ENCODE measurements around the gene ACACA. TPM values are rescaled to one million over a fixed set of nuclear protein-coding genes. Genes with fewer than 3 reads are reported as not detected.

The ACACA gene
- total and polyA plus RNA-seq, 8 donors, result 9.1 to 31.6 (median 13.1) TPM

DNA sequence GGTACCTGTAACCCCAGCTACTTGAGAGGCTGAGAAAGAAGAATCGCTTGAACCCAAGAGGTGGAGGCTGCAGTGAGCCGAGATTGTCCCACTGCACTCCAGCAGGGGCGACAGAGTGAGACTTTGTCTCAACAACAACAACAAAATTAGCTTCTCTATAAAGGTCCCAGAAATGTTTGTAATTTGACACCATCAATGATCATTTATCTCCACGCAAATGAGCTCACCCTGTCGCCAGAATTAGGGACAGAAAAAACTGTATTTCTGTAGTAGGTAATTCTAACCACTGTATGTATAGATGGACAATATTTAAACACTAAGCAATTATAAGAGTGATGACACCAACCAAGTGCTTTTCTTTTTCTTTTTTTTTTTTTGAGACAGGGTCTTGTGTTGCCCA is 20.2 kb downstream of the ACACA start:
- H3K27ac ChIP-seq, result no peak overlapping the region
- 89 to 96% methylated on average over 5 of the region's 5 CpGs for WGBS, 2 donors
- no peaks in the 10 kb centered on the region for H3K9me3 ChIP-seq
- intact Hi-C loops (cut with DNase I), result no loop called here
- DNase-seq, result no peak
- FAIRE-seq, result no peak
- ATAC-seq, result no peak
- no peaks in the 10 kb centered on the region for H3K4me1 ChIP-seq
- no peaks in the 10 kb centered on the region for H3K36me3 ChIP-seq
- no peaks in the 10 kb centered on the region for H3K27me3 ChIP-seq
- no peak for TF ChIP-seq CTCF (IDR thresholded peaks at IDR 0.05)
- no peak overlapping the region for H3K4me3 ChIP-seq

- no peak for FAIRE-seq
- H3K4me3 ChIP-seq, result no peak overlapping the region
- H3K27me3 ChIP-seq, result no peaks in the 10 kb centered on the region
- no peak for ATAC-seq
- no peak for DNase-seq
- no peak overlapping the region for H3K27ac ChIP-seq
- no peaks in the 10 kb centered on the region for H3K36me3 ChIP-seq
- no peak for TF ChIP-seq CTCF (IDR thresholded peaks at IDR 0.05)
- no peaks in the 10 kb centered on the region for H3K4me1 ChIP-seq
- intact Hi-C loops (cut with DNase I), result no loop called here
- H3K9me3 ChIP-seq, result no peaks in the 10 kb centered on the region
Observed at GRCh38 chr17:37385474-37385990, 21.1 kb downstream of the ACACA start.

DNA sequence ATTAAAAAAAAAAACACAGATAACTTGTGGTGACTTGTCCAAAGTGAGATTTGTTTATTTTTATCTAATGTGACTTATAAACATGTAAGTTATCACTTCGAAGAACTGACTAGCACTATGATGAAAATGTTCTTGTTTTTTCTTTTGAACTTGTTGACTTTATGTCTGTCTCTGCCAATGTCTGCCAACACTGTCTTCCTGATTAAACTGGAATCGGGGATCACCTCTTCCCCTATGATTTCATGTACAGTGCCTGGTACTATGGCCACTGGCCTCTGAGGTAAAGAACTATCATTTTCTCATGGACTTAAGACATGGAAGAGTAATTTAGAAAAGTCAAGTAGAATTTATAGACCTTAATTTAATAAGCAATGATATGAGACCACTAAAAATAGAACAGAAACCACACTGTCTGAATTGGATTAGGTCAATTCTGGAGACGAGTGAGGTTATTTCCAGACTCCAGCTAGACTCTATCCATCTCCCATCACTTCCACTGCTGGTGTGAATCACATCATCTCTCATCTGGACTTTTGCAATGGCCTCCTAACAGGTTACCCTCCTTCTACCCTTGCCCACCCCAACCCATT is 22.0 kb downstream of the ACACA start:
- Histone ChIP-seq H3K9me3 (no peaks in the 10 kb centered on the region), H3K4me1 (no peaks in the 10 kb centered on the region), H3K27ac (no peak overlapping the region), H3K36me3 (no peaks in the 10 kb centered on the region), H3K27me3 (no peaks in the 10 kb centered on the region), H3K4me3 (no peak overlapping the region)
- no peak for ATAC-seq
- no peak for FAIRE-seq
- 60 to 73% methylated on average over 3 of the region's 3 CpGs for WGBS, 2 donors
- no peak for DNase-seq
- TF ChIP-seq CTCF (IDR thresholded peaks at IDR 0.05), result no peak
- intact Hi-C loops (cut with DNase I), result no loop called here

DNA sequence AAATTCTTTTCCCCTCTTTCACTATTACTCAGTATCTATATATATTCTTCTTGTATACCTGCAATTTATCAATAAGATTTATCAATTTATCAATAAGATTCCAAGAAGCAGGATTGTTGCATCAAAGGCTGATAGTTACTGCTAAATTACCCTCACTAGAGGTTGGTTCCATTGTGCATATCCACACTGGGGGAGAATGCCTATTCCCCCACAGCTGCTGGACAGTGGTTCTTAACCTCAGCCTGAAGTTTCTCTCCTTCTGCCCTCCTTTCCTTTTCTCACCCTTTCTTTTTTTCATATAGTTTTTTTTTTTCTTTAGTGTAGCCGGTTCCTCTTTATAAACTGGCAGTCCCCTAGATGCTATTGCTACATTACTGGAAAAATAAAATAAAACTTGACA is 24.6 kb downstream of the ACACA start:
- 95 to 100% methylated on average over 1 of the region's 1 CpG for WGBS, 2 donors
- no peak for DNase-seq

More for the DNA sequence above, 24.6 kb downstream of the ACACA start:
- no peak for FAIRE-seq
- H3K27ac ChIP-seq, result no peak overlapping the region
- no peaks in the 10 kb centered on the region for H3K36me3 ChIP-seq
- intact Hi-C loops (cut with DNase I), result no loop called here
- H3K27me3 ChIP-seq, result no peaks in the 10 kb centered on the region
- no peak for ATAC-seq
- no peaks in the 10 kb centered on the region for H3K4me1 ChIP-seq
- TF ChIP-seq CTCF (IDR thresholded peaks at IDR 0.05), result no peak
- no peaks in the 10 kb centered on the region for H3K9me3 ChIP-seq
- H3K4me3 ChIP-seq, result no peak overlapping the region
